Upper lobe of left lung (tissue), 4 donors: ENCODE data around the gene HNRNPL.

Experiments
- POLR2A ChIP-seq, 4 donors: fragments of 450-650 bp; IDR thresholded peaks; one replicate each; pipeline ENCODE4 v1.5.1; 2016 to 2017; ENCODE audit warnings: antibody characterized with exemption in 4 of 4, mild to moderate bottlenecking in 2 of 4
- POLR2AphosphoS5 ChIP-seq, 2 donors: sonication (generic); formaldehyde crosslinking; IDR thresholded peaks; one replicate each; pipeline ENCODE4 v1.5.1; 2017; ENCODE audit warnings: antibody characterized with exemption in 2 of 2
- TF ChIP-seq, protein P1 (sequence below), 6 experiments: fragments of 450-650 bp in 4 of 6; fragments of 200-600 bp in 2 of 6; sonication (generic) in 2 of 6; IDR thresholded peaks; one replicate each; pipeline ENCODE4 v1.5.1; 2016 to 2019; ENCODE audit warnings: antibody characterized with exemption in 6 of 6

DNA sequence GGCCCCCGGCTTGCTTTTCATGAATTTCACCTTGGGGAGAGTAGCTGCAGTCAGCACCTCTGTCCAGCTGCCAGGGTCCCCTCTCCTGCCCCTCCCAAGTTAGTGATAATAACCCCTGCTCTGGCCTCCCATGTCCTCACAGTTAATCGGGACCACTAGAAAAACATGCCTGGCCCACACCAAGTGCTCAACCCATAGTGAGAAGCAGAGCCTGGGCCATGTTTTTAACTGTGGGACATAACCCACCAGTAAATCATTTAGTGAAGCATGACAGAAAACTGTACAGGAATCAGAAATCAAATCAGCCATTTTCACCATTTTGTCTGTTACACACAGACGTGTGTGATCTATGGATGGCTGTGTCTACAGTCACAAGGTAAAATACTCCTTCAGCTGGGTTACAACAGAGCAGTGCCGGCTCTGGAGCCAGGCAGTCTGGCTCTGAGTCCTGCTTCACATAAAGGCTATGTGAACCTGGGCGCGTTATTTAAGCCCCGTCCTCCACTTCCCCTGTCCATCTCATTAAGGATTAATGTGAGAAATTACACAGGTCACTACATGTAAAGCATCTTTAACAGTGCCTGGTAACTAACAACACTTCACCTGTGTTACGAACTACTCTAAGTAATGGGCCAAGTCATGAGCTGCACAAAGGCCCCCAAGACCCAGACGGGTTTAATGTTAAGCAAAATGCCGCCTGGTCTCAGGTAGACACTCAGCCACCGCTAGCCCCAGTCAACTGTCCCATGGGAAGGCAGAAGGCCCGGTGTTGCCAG is 10.6 kb downstream of the HNRNPL start:
- TF ChIP-seq, protein P1, sequence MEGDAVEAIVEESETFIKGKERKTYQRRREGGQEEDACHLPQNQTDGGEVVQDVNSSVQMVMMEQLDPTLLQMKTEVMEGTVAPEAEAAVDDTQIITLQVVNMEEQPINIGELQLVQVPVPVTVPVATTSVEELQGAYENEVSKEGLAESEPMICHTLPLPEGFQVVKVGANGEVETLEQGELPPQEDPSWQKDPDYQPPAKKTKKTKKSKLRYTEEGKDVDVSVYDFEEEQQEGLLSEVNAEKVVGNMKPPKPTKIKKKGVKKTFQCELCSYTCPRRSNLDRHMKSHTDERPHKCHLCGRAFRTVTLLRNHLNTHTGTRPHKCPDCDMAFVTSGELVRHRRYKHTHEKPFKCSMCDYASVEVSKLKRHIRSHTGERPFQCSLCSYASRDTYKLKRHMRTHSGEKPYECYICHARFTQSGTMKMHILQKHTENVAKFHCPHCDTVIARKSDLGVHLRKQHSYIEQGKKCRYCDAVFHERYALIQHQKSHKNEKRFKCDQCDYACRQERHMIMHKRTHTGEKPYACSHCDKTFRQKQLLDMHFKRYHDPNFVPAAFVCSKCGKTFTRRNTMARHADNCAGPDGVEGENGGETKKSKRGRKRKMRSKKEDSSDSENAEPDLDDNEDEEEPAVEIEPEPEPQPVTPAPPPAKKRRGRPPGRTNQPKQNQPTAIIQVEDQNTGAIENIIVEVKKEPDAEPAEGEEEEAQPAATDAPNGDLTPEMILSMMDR (IDR thresholded peaks at IDR 0.05), result no peak
- TF ChIP-seq POLR2AphosphoS5 (IDR thresholded peaks at IDR 0.05), result no peak
- no peak for TF ChIP-seq POLR2A (IDR thresholded peaks at IDR 0.05)
